GM19463 (cell line): ENCODE data around the gene GRM8.
A peak's percentile ranks its signal among the peaks of the same experiment; 100 is the strongest.

ENCODE experiments used
- ATAC-seq: cut with Tn5 transposase; IDR thresholded peaks from one replicate; pipeline ENCODE4 v1.9.1; 2021; ENCODE audit warnings: mild to moderate bottlenecking, moderate library complexity; ENCODE audit not compliant: unreplicated experiment

Gene GRM8

GRCh38 chr7:127151379-127151778, 101.4 kb downstream of the GRM8 start:
- no peak for ATAC-seq

- no peak for ATAC-seq
Measured at GRCh38 chr7:127150543-127150942, 102.2 kb downstream of the GRM8 start.

GRCh38 chr7:127146746-127147536, 105.8 kb downstream of the GRM8 start:
- ATAC-seq, result no peak

- no peak for ATAC-seq
Measured at GRCh38 chr7:127137146-127137545, 115.6 kb downstream of the GRM8 start.

- no peak for ATAC-seq
Measured at GRCh38 chr7:127135871-127136485, 116.8 kb downstream of the GRM8 start.

GRCh38 chr7:127123220-127123619, 129.5 kb downstream of the GRM8 start:
- ATAC-seq, result no peak

GRCh38 chr7:127119517-127119916, 133.2 kb downstream of the GRM8 start:
- ATAC-seq, result no peak

- ATAC-seq, result peak; percentile 74
Measured at GRCh38 chr7:127114742-127115265, 137.9 kb downstream of the GRM8 start.

GRCh38 chr7:127107601-127108007, 145.1 kb downstream of the GRM8 start:
- peak; percentile 85 for ATAC-seq

GRCh38 chr7:127093340-127093739, 159.4 kb downstream of the GRM8 start:
- ATAC-seq, result no peak

GRCh38 chr7:127091620-127092019, 161.1 kb downstream of the GRM8 start:
- ATAC-seq, result no peak

GRCh38 chr7:127089146-127089545, 163.6 kb downstream of the GRM8 start:
- no peak for ATAC-seq

GRCh38 chr7:127081539-127081938, 171.2 kb downstream of the GRM8 start:
- ATAC-seq, result no peak

GRCh38 chr7:127080576-127080975, 172.2 kb downstream of the GRM8 start:
- ATAC-seq, result no peak

GRCh38 chr7:127066974-127067373, 185.8 kb downstream of the GRM8 start:
- ATAC-seq, result no peak

GRCh38 chr7:127059475-127059874, 193.3 kb downstream of the GRM8 start:
- ATAC-seq, result no peak

GRCh38 chr7:127057918-127058317, 194.8 kb downstream of the GRM8 start:
- no peak for ATAC-seq

GRCh38 chr7:127056202-127056601, 196.5 kb downstream of the GRM8 start:
- no peak for ATAC-seq

GRCh38 chr7:127047521-127047920, 205.2 kb downstream of the GRM8 start:
- ATAC-seq, result peak; percentile 68

GRCh38 chr7:127041689-127042452, 210.9 kb downstream of the GRM8 start:
- ATAC-seq, result no peak

- no peak for ATAC-seq
Measured at GRCh38 chr7:127040042-127040441, 212.7 kb downstream of the GRM8 start.
